Stimulated activated naive CD8-positive, alpha-beta T cell treated with anti-CD3 and anti-CD28 coated beads, Interleukin-15, amount 100 ng/mL, for 72 hours (primary cell): ENCODE data around the gene EGFR.

ENCODE experiments used
- ATAC-seq: fragments of 150-1000 bp; cut with Tn5 transposase; 2 replicates; pipeline ENCODE4 v1.10.0; 2021; ENCODE audit warnings: mild to moderate bottlenecking, moderate library complexity
- DNase-seq, 2 donors: peaks; one replicate each; pipeline ENCODE4 v3.0.0; 2021 to 2022
- H3K27ac Mint-ChIP-seq, 2 donors: one replicate each; pipeline ENCODE4 v1.8.0; 2022; ENCODE audit warnings: mild to moderate bottlenecking in 2 of 2, mixed read lengths in 2 of 2, moderate library complexity in 2 of 2
- H3K27me3 Mint-ChIP-seq: one replicate; pipeline ENCODE4 v1.8.0; 2022; ENCODE audit warnings: mixed read lengths
- H3K4me1 Mint-ChIP-seq: one replicate; pipeline ENCODE4 v1.8.0; 2022; ENCODE audit warnings: mild to moderate bottlenecking, mixed read lengths
- H3K4me3 Mint-ChIP-seq, 2 donors: one replicate each; pipeline ENCODE4 v1.8.0; 2022; ENCODE audit warnings: mild to moderate bottlenecking in 2 of 2, mixed read lengths in 2 of 2, moderate library complexity in 1 of 2
- H3K9me3 Mint-ChIP-seq, 2 donors: one replicate each; pipeline ENCODE4 v1.8.0; 2022; ENCODE audit warnings: mixed read lengths in 2 of 2

EGFR gene

DNA sequence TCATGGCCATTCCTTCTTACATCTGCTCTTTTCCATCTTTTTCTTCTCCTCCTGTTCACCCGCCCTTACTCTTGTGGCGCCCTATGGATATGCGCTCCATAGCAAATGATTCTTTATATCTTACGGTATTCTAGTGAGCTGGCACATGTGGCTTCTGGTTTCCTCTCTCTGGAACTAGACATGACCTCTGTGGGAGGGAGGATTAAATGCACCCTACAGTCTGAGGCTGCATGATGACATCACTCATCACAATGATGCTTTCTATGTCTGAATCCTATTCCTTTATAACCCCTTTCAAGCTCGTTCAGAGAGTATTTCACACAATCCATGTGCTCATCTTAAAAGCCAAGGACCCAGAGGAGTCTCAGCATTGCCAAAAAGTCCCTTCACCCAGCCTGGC lies 153.3 kb downstream of the EGFR start:
- H3K27me3 Mint-ChIP-seq, result peaks cover 31% of the 10 kb centered on the region
- peaks cover 5 to 7% of the 10 kb centered on the region in 2 donors for H3K9me3 Mint-ChIP-seq
- no peak for DNase-seq
- no peaks in the 10 kb centered on the region for H3K4me1 Mint-ChIP-seq
- ATAC-seq, result no peak
- no peak overlapping the region for H3K27ac Mint-ChIP-seq
- H3K4me3 Mint-ChIP-seq, result no peak overlapping the region

GRCh38 chr7:55172881-55173609 lies 154.2 kb downstream of the EGFR start:
- Mint-ChIP-seq H3K27ac (no peak overlapping the region), H3K4me3 (no peak overlapping the region), H3K4me1 (no peaks in the 10 kb centered on the region), H3K27me3 (peaks cover 36% of the 10 kb centered on the region), H3K9me3 (no peaks in the 10 kb centered on the region)
- DNase-seq, result no peak
- ATAC-seq, result no peak

DNA sequence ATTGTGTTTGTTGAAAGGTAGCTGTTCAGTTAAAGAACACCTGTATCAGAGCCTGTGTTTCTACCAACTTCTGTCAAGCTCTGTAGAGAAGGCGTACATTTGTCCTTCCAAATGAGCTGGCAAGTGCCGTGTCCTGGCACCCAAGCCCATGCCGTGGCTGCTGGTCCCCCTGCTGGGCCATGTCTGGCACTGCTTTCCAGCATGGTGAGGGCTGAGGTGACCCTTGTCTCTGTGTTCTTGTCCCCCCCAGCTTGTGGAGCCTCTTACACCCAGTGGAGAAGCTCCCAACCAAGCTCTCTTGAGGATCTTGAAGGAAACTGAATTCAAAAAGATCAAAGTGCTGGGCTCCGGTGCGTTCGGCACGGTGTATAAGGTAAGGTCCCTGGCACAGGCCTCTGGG lies 154.9 kb downstream of the EGFR start:
- no peak for DNase-seq
- H3K4me1 Mint-ChIP-seq, result no peaks in the 10 kb centered on the region
- no peak for ATAC-seq
- no peak overlapping the region for H3K27ac Mint-ChIP-seq
- H3K9me3 Mint-ChIP-seq, result no peaks in the 10 kb centered on the region
- peaks cover 36% of the 10 kb centered on the region for H3K27me3 Mint-ChIP-seq
- no peak overlapping the region for H3K4me3 Mint-ChIP-seq

DNA sequence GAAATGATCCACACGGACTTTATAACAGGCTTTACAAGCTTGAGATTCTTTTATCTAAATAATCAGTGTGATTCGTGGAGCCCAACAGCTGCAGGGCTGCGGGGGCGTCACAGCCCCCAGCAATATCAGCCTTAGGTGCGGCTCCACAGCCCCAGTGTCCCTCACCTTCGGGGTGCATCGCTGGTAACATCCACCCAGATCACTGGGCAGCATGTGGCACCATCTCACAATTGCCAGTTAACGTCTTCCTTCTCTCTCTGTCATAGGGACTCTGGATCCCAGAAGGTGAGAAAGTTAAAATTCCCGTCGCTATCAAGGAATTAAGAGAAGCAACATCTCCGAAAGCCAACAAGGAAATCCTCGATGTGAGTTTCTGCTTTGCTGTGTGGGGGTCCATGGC lies 155.6 kb downstream of the EGFR start:
- H3K27ac Mint-ChIP-seq, result no peak overlapping the region
- peaks cover 44% of the 10 kb centered on the region for H3K27me3 Mint-ChIP-seq
- DNase-seq (no peak), ATAC-seq (no peak)
- H3K4me1 Mint-ChIP-seq, result no peaks in the 10 kb centered on the region
- H3K9me3 Mint-ChIP-seq, result no peaks in the 10 kb centered on the region
- H3K4me3 Mint-ChIP-seq, result no peak overlapping the region

DNA sequence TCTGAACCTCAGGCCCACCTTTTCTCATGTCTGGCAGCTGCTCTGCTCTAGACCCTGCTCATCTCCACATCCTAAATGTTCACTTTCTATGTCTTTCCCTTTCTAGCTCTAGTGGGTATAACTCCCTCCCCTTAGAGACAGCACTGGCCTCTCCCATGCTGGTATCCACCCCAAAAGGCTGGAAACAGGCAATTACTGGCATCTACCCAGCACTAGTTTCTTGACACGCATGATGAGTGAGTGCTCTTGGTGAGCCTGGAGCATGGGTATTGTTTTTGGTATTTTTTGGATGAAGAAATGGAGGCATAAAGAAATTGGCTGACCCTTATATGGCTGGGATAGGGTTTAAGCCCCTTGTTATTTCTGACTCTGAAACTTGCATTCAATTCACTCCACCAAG lies 156.0 kb downstream of the EGFR start:
- Mint-ChIP-seq H3K9me3 (no peaks in the 10 kb centered on the region), H3K27ac (no peak overlapping the region), H3K4me1 (no peaks in the 10 kb centered on the region), H3K27me3 (peaks cover 40% of the 10 kb centered on the region), H3K4me3 (no peak overlapping the region)
- ATAC-seq, result no peak
- DNase-seq, result no peak

- ATAC-seq (no peak), DNase-seq (no peak)
- H3K4me1 Mint-ChIP-seq, result no peaks in the 10 kb centered on the region
- H3K4me3 Mint-ChIP-seq, result no peak overlapping the region
- H3K9me3 Mint-ChIP-seq, result no peaks in the 10 kb centered on the region
- H3K27ac Mint-ChIP-seq, result no peak overlapping the region
- peaks cover 18% of the 10 kb centered on the region for H3K27me3 Mint-ChIP-seq
These were observed 158.3 kb downstream of the EGFR start for GRCh38 chr7:55177068-55177530.

DNA sequence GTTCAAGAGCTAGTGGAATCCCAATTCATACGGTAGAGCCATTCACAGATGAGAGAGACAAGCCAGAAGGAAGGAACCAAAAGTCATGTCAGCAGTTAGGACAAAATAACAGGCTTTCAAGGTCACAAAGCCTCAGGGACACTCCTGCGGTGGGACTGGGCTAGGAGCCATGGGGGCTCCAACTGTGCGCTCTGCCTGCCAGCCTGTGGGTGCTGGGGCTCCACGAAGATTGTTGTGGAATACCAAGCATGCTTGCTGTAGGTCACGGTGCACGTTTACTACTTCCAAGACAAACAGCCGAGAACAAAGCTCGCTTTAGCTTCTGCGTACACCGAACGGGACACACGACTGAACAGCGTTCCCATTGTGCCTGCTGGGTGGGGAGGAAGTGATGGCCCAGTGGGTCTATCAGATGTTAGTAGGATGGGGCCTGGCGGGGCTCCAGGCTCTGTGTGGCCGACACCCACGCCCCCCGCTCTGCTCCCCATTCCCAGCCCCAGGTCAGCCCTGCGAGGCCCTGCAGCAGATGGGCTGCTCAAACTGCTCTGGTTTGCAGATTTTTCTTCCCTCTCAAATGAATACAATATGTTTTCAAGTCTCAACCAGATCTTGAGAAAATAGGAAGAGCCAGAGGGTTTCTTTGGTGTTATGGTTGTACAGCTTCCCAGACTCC lies 158.9 kb downstream of the EGFR start:
- no peak overlapping the region for H3K27ac Mint-ChIP-seq
- DNase-seq (no peak), ATAC-seq (no peak)
- no peak overlapping the region for H3K4me3 Mint-ChIP-seq
- no peaks in the 10 kb centered on the region for H3K9me3 Mint-ChIP-seq
- peaks cover 14% of the 10 kb centered on the region for H3K27me3 Mint-ChIP-seq
- H3K4me1 Mint-ChIP-seq, result no peaks in the 10 kb centered on the region

GRCh38 chr7:55178292-55178862 lies 159.6 kb downstream of the EGFR start:
- Mint-ChIP-seq H3K4me3 (no peak overlapping the region), H3K4me1 (no peaks in the 10 kb centered on the region), H3K27ac (no peak overlapping the region), H3K9me3 (no peaks in the 10 kb centered on the region), H3K27me3 (peaks cover 14% of the 10 kb centered on the region)
- DNase-seq (no peak), ATAC-seq (no peak)

DNA sequence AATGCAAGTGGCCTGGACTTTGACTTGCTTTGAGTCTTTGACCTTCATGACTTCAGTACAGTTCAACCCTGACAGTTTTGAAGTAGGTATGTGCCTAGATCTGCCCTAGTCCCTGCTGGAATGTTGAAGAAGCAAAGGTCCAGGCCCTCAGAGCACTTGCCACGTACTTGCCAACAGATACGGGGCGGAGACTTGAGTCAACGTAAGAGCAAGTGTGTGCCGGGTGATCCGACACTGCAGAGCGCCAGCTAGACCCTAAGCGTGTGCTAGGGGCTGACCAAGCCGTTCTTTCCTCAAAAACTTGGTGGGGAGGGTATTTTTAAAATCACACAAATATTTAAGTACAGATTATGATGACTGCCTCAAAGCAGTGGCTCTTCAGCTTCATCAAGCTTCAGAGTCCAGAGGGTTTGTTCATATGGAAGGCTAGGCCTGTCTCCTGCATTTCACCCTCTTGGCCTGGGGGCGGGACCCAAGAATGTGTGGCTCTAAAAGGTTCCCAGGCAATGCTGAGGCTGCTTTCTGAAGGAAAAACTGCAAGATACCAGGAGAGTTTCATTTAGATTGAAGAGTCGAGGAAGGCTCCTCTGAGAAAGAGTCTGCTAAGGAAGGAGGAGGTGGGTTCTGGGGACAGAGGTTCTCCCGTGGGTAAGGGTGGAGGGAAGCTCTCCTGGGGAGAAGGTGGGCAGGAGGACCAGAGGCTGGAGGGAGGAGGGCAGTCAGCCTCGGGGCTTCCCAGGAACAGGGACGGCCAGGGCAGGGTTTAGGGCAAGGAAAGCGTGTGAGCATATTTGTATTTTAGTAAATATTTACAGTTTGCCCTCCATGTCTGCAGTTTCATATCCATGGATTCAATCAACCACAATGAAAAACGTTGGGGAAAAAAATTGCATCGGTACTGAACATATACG lies 160.3 kb downstream of the EGFR start:
- Mint-ChIP-seq H3K4me3 (no peak overlapping the region), H3K27me3 (peaks cover 14% of the 10 kb centered on the region), H3K27ac (peak overlapping the region in 1 of 2 donors; percentile 59), H3K9me3 (no peaks in the 10 kb centered on the region), H3K4me1 (no peaks in the 10 kb centered on the region)
- ATAC-seq, result no peak
- no peak for DNase-seq

DNA sequence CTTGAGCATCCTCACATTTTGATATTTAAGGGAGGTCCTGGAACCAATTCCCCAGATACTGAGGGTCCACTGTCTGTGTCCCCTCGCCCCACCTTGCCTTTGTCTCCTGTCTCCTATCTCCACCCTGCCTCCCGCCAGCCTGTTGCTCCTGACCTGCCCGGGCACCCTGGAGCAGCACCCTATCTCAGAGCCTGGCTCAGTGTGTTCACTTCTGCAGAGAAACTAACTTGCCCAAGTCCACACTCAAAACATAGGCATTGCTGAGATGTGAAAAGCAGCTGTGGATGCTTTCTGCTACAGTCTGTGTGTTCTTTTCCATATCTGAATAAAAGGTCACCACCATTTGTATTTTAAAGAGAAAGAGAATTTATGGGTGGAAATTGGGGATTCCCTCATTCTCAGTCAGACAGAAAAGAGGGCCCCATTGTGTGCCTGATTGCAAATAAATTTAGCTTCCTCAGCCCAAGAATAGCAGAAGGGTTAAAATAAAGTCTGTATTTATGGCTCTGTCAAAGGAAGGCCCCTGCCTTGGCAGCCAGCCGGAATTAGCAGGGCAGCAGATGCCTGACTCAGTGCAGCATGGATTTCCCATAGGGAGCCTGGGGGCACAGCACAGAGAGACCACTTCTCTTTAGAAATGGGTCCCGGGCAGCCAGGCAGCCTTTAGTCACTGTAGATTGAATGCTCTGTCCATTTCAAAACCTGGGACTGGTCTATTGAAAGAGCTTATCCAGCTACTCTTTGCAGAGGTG lies 161.3 kb downstream of the EGFR start:
- H3K27ac Mint-ChIP-seq, result no peak overlapping the region
- DNase-seq (no peak), ATAC-seq (no peak)
- H3K27me3 Mint-ChIP-seq, result peaks cover 15% of the 10 kb centered on the region
- no peak overlapping the region for H3K4me3 Mint-ChIP-seq
- H3K9me3 Mint-ChIP-seq, result no peaks in the 10 kb centered on the region
- H3K4me1 Mint-ChIP-seq, result no peaks in the 10 kb centered on the region

DNA sequence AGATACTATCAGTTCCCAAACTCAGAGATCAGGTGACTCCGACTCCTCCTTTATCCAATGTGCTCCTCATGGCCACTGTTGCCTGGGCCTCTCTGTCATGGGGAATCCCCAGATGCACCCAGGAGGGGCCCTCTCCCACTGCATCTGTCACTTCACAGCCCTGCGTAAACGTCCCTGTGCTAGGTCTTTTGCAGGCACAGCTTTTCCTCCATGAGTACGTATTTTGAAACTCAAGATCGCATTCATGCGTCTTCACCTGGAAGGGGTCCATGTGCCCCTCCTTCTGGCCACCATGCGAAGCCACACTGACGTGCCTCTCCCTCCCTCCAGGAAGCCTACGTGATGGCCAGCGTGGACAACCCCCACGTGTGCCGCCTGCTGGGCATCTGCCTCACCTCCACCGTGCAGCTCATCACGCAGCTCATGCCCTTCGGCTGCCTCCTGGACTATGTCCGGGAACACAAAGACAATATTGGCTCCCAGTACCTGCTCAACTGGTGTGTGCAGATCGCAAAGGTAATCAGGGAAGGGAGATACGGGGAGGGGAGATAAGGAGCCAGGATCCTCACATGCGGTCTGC lies 162.2 kb downstream of the EGFR start:
- H3K27me3 Mint-ChIP-seq, result peaks cover 22% of the 10 kb centered on the region
- no peak for ATAC-seq
- H3K4me1 Mint-ChIP-seq, result no peaks in the 10 kb centered on the region
- H3K27ac Mint-ChIP-seq, result peak overlapping the region in 1 of 2 donors; percentile 48
- no peak for DNase-seq
- no peaks in the 10 kb centered on the region for H3K9me3 Mint-ChIP-seq
- no peak overlapping the region for H3K4me3 Mint-ChIP-seq

- Mint-ChIP-seq H3K4me1 (no peaks in the 10 kb centered on the region), H3K27ac (no peak overlapping the region), H3K27me3 (peaks cover 25% of the 10 kb centered on the region), H3K9me3 (no peaks in the 10 kb centered on the region), H3K4me3 (no peak overlapping the region)
- DNase-seq, result no peak
- no peak for ATAC-seq
These were observed 162.9 kb downstream of the EGFR start for GRCh38 chr7:55181762-55182161.

- Mint-ChIP-seq H3K4me3 (no peak overlapping the region), H3K4me1 (no peaks in the 10 kb centered on the region), H3K27me3 (peaks cover 35% of the 10 kb centered on the region), H3K27ac (no peak overlapping the region), H3K9me3 (no peaks in the 10 kb centered on the region)
- ATAC-seq, result no peak
- no peak for DNase-seq
These were observed 165.1 kb downstream of the EGFR start for GRCh38 chr7:55183897-55184296.

DNA sequence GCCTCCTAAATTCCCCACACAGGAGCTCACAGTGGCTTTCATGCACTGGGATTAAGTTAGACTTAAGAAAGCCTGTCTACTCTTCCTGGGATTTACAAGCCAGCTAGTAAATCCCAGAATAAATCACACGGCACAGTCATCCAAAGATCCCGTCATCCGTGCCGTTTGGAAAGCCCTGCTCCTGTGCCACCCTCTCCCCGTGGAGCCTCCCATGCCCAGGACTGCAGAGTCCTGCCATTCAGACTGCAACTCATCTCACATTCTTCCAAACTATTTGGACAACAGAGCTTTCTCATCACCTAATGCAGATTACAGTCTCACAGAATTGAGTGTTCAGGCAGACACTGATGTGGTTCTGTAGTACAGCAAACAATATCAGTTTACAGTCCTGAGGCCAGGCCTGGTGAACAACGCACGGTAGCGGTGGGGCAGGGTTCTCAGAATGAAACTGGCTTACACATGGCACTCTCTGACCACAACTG lies 166.5 kb downstream of the EGFR start:
- no peaks in the 10 kb centered on the region for H3K4me1 Mint-ChIP-seq
- no peak overlapping the region for H3K4me3 Mint-ChIP-seq
- DNase-seq (no peak), ATAC-seq (no peak)
- no peaks in the 10 kb centered on the region for H3K9me3 Mint-ChIP-seq
- peaks cover 29% of the 10 kb centered on the region for H3K27me3 Mint-ChIP-seq
- H3K27ac Mint-ChIP-seq, result no peak overlapping the region
